ENCODE results near the gene MEF2D.

The MEF2D gene

DNA sequence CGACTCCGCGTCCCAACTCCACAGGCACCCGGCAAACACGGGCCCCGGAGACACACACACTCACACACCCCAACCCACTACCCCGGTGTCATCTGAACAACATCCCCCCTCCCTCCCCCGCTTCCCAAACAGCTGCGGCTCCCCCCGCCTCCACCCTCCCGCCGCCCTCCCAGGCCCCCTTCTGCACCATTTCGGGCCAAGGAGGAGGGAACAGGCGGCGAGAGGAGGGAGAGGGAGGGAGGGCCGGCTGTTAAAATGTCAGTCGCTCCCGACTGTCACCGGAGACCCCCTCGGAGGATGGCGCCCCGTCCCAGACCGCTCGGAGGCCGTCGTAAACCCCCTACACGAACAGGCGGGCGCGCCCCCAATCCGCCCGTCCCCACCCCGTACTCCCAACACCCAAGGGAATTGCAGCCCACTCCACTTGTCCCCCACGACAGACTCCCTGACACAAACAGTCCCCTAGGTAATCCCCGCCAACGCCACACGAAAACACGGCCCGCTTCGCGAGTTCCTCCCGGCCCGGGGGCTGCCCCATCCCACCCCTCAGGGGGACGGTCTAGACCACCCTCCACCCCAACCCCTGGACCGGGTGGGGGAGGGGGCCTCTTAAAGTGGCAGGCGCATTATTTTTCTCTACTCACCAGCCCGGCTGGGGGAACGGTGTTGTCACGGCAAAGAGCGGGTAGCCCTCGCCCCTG, 583 bp downstream of the MEF2D start:
- peak; percentile 33 for DNase-seq (ENCODE audit: low spot score)

DNA sequence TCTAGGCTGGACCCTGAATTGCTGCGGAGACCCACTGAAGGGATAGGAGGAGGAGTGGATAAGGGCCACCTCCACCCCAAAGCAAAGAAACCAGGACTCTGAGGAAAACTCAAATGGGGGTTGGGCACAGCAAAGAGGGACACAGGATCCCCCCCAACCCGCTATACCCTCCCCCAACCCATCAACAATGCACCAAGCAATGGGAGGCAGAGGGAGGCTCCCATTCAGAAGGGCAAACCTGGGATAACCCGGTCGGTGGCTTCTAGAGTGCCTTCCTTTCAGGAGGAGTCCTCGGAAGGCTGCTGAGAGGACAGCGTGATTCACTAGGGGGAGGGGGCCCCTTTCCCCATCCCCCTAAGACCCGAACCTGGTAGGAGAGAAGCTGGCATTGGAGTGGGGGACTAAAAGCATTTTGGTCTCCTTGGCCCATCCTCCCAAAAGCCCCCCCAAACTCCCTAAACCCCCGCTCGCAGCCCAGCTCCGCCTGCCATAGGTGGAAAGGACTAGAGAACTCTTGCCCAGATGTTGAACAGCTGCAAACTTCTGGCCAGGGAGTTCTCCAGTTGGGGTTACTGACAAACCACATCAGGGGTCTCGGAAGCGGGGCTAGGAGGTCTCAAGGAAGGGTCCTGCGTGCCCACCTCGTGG, 1.3 kb downstream of the MEF2D start:
- DNase-seq (ENCODE audit: low spot score): no peak

DNA sequence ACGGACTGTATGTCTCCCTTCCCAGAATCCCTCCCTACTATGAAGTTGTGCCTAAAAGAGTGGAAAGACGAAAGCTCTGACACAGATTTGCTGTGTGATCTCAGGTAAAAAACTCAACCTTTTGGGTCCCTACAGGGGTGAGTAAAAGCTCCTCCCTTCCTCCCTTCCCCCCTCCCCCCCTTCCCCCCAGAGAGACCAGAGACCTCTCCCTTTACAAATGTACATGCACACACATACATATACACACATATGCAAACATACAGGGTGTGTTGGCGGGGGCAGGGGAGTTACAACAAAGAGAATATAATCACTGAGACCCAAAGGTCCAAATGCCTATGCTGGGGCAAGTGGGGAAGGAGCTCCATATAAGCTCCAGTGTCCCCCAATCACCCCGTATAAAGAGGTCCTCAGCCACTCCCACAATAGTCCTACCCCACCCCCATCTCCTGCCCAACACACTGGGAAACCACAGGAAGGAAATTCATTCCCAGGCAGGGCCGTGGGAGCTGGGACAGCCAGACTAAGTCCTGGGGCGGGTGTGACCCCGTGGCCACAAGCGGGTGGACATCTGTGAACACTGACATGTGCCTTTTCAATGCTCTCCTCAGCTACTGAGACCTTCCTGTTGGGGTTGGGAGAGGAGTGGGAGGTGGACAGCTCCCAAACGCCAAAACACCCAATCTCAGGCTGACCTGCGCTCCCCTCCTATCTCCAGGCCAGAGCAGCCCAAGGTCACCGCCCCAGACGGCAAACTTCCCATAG, 2.0 kb downstream of the MEF2D start:
- DNase-seq (ENCODE audit: low spot score): no peak

DNA sequence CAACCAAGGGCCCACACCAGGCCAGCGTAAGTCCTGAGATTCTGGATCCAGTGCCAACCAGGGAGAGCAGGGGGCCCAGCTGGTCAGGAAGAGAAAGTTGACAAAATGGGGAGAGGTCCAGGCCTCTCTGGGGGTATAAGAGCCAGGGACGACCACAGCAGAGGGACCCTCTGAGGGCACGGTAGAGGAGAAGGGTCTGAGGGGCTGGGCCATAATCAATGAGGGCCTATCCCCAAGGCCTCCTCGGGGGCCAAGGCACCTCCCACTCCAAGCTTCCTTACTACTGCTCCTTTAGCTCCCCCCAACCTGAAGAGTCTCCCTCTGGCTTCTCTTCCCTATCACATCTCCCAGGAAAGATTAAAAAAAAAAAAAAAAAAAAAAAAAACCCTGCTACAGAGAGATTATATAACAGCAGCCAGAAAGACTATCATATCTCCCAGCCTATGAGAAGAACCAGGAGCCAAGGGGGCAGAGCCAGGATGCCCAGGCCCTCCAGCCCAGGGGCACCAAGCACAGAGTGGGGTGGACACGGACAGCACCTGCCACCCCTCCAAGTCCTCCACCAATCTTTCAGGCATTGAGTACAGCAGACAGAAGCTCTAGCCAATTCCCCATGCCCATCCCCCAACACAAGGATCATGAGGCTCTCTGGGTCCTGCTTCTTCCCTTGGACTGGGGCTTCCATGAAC, 2.7 kb downstream of the MEF2D start:
- DNase-seq (ENCODE audit: low spot score): no peak

DNA sequence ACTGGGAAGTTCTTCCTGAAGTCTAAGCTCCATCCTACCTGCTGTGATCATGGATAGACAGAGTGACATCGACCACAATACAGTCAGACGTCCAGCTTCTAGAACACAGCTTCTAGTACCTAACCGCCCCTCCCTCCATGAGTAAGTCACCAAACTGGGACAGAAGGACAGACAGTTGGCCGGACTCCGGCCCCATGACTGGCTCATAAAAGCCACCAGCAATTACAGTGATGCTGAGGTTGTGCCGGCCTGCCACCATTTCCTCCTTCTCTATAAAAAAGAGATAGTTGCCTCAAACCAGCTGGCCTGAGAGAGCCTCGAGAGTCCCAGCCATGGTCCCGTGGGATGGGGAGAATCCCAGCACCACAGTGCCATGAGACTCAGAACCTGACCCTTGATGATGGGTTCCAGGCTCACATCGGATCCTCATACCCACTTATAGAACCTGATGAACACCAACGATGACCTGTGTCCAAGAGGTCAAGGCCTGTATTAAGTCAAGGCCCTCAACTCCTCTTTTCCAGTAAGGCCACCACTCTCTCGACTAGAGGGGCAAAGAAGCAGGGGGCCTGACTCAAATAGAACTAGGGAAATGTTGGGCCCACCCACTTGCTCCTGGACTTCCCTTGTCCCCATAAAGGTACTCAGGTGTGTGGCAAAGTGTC, 3.4 kb downstream of the MEF2D start:
- no peak for DNase-seq (ENCODE audit: low spot score)

DNA sequence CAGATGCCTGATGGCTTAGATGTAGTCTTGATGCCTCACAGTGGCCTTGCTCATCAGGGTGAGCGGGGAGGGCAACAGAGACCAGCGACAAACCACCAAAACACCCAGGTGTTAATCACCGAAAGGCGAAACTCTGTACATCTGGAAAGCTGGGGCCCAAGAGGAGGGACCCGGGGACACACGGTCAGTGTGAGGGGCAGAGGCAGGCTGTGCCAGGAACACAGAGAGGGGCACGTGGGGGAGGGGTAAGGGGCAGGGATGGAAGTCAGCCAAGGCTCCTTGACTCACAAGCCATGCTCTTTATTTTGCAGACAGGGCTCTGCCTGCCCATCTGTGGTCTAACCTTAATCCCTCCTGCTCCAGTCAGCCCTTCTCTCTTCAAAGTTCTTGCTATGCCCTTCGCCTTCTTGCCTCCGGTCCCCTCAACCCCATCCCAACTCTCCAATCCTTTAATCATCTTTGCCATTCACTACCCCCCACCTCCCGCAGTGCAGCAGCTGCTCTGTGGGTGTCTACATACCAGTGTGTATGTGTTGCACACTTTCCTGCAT, 4.3 kb downstream of the MEF2D start:
- DNase-seq (ENCODE audit: low spot score): no peak

DNA sequence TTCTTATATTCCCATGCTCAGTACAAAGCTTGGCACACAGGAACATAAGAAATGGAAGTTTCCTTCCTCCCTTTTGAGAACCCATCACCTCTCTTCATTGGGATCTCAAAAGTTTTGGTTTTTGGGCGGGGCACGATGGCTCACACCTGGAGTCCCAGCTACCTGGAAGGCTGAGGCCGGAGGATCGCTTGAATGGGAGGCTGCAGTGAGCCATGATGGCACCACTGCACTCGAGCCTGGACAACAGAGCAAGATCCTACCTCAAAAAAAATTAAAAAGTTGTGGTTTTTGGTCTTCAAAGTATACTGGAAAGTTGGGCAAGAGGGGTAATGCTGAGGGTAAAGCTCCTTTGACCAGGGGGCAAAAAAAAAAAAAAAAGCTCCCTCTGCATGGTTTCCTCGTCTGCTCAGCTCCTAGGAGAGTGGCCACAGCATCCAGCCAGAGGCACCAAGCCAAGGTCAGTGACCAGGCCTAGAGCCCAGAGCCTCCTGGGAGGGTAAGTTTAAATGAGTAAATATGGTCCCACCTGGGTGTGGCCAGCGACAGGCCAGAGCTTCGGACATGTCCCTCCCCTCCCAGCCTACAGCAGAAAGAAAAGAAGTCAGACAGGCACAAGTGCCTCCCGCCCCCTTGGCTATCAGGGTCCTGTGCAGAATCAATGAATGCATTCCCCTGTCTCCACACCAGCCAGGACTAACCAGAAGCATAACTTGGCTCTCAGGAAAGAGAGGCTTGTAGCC, 5.0 kb downstream of the MEF2D start:
- DNase-seq (ENCODE audit: low spot score): no peak

DNA sequence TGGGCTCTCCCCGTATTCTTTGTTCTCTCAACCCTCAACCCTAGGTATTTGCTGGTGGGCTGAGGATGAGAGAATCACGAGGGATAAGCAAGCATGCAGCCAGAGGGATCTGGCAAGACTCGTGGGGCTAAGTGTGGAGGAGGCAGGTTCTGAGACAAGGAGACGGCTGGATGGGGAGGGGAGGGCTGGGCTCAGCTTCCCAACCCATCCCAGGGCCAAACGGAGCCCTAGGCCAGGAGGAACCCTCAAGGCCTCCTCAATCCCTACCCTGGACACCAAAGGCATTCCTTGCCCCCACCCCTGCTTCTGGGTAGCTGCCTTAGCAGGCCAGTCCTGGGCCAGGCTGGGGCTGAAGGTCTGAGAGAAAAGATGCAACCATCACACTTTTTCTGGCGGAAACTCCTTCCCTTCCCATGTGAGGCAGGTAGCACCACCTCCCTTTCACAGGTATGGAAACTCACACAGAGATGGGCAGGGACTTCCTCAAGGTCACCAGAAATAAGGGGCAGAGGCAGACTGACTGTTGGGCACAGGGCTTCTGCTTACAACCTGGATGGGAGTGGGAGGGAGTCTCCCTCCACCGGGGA, 6.2 kb downstream of the MEF2D start:
- DNase-seq (ENCODE audit: low spot score): no peak

DNA sequence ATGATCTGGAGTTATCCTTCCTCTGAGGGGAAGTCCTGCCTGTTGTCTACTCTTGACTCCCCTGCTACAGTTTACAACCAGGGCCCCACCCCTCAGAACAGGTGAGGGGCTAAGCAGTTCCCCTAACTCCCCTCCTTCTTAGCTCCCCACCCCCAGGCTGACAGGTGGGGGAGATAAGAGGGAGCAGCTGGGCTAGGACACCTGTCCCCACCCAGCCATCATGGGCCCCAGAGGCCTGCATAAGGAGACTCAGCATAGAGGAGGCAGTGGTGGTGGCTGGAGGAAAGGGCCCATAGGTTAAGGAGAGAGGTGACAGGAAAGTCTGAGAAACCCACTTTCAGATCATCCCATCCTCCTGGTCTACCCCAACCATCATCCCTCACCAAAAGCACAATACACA, 6.8 kb downstream of the MEF2D start:
- no peak for DNase-seq (ENCODE audit: low spot score)

DNA sequence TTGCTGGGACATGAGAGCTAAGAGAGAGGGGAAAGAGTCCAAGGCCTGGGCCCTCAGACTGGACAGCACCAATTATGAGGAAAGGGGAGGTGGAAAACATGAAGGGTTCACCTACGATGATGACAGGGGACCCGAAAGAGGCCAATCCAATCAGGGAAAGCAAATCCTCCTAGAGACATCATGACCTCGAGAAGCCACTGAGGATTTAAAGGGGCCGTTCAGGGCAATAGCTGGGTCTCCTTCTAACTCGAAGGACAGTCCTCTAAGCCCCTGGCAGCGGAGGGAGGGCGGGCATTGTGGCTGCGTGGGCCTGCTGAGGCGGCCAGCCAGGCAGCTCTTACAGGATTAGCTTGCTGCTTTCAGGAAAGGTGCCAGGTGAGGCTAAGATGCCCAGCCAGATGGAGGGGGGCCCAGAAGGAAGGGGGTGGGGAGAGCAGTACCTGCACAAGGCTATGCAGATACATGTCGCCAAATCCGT, 7.4 kb downstream of the MEF2D start:
- DNase-seq (ENCODE audit: low spot score): no peak

DNA sequence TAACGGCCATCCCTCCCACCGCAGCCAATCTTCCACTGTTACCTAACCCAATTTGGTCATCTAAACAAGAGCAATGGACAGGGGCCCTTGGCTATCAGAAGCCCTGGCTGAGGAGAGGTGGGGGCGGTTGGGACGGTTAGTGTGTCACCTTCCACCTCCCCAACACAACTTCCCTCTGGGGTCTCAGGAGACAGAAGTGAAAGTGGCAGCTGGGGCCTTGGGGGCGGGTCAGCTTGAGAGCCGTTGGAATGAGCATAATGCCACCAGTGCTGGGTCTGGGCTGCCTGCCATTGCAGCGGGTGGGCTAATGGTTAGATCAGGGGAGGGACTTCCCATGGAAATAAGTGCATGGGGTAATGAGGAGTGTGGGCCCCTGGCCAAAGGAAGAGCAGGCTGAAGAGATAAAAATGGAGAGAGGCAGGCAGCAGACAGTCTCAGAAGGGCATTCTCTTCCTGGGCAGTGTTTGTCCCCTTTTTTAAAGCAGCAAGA, 7.9 kb downstream of the MEF2D start:
- no peak for DNase-seq (ENCODE audit: low spot score)

DNA sequence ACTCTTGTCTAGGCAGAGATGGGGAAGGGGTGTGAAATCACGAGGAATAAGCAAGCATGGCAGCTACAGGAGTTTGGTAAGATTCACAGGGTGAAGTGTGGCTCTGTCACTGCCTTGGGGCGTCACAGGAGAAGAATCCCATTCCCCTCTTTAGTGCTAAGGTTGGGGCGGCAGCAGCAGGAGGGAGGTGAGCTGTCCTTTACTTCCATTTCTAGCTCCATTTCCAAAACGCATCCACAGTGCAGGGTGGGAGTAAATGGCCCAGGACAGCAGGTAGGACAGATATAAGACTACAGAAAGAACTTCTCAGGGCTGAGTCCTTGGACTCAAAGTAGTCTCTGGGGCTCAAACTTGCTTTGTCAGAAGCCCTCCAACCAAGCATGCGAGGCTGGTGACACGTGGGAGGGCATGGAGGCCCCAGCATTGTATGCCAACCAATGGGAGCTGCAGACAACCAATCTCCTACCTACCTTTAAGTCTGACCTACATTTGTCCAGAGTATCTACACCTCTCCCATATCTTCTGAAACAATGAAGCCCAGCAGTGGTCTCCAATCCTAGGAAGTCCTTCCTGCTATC, 8.5 kb downstream of the MEF2D start:
- no peak for DNase-seq (ENCODE audit: low spot score)

DNA sequence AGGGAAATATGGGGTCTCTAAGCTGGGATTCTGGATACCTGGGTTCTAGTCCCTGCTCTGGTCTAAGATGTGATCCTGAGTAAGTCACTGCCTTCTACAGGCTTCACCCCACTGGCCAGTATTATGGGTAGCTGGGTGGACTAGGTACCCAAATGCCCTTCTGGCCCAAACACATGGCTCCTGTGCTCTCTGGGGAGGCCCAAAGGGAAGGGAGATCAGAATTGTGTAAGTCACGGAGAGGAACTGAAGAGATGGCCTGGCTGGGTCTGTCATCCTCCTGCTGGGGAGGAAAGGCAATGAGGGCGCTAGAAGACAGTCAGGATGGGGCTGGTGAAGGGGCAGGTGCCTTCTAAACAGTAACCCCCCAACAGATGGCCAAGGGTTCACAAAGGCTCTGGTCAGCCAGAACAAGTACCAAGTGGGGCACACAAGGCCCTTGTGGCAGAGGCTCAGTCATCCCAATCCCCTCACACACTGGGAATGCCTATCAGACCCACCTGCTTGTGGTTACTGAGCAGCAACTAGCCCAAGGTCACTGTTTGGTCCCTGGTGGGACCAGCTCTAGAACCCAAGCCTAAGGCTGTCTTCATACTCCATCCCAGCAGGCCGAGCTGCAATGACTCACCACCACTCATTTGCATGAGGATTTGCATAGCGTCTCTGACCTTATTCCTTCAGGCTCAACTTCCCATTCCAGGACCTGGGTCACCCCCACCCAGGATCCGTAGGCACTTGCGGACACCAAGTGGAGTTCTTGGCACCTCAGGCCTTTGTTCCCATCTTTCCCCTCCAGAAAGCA, 9.2 kb downstream of the MEF2D start:
- DNase-seq (ENCODE audit: low spot score): no peak

DNA sequence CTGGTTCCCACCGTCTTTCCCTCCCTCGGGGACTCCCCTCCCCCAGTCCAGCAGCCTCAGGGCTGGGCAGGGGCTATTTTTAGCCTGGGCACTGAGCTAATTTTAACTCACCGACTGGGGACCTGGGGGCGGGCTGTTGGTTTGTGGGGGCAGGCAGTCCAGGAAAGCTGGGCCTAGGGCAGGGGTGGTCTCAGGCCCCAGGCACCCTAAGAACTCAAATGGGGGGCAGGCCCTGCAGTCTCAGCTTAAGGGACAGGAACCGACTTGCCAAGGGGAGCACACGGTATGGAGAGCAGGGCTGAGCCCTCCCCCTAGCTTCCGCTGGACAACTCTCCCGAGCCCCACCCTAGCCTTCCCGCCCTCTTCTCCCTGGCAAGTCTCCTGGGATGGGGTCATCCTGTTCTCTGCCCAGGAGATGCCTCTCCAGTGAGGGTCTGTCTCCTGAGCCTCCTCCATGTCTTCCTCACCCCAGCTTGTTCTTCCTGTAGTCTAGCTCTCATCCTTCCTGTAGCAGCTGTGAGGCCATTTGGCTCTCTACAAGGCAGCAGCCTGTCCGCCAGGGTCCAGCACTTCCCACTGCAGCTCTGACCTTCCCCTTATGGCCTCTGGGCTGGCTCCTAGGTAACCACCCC, 10.1 kb downstream of the MEF2D start:
- no peak for DNase-seq (ENCODE audit: low spot score)

DNA sequence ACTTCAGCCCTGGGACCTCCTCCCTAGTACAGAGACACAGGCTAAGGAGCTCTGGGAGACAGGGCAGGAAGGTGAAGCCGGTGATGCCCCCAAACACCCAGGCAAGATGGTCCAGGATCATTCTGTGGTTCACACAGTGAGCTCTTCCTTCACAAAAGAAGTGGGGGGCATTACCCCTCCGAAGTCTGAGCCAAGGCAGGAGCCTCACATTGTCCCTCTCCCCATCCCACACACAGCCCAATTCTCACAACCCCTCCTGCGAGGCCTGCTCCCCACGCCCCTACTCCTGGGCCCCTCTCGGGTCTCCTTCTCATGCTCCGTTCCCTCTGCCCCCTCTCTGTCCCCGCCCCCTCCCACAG, 10.7 kb downstream of the MEF2D start:
- DNase-seq (ENCODE audit: low spot score): no peak

DNA sequence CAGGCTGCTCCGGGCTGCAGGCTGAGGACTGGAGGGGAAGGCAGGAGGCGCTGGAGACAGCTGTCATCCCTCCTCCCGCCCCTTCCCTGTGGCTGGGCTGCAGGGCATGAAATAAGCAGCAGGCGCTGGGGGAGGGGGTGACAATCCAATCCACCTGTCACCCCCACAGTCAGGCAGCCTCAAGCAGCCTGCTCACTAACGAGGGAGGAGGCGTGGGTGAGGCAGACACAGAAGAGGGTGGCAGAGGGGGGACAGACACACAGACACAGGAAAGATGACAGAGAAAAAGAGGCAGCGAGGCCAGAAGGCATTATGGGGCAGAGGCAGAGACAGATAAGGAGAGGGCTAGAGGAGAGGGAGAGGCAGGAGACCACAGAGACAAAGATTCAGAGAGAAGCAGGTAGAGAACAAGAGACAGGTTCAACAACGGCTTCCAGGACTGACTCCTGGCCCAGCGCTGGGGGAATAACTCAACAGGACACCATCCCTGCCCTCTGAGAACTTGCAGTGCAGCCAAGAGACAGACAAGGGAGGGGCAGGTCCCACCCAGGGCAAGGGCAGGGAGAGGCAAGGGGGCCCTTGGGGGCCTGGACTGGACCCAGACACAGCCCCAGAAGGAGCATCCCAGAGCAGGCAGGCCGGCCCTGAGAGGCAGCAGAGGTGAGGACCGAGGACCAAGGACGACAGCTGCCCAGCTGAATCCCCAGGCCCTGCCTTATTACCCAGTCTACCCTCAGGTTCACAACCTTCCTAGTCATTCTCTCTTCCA, 11.2 kb downstream of the MEF2D start:
- peak; percentile 52 for DNase-seq (ENCODE audit: low spot score)

DNA sequence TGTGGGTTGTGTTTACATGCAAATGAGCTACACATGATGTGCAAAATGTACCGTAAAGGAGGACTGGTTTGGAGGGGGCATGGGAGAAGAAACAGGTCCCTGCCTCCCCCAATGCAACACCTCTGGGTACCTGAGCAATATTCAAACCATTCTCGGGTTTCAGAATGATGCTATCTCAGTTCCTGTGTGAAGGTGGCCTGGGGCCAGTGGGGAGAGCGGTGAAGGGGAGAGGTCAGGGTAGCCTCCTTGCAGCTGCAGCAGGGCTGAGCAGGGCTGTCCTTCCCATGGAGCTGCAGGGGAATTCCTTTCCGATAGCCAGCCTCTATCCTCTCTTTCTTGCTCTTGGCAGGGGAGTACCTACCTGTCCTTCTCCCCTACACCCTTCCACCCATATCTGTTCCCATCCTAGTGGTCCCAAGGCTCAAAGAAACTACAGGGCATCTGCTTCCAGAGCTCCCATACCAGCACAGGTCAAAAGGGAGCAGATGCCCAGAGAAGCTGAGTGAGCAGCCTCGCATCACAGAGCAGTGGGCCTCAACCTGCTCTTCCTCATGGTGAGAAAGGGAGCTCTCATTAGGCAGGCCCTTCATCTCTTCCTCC, 11.9 kb downstream of the MEF2D start:
- no peak for DNase-seq (ENCODE audit: low spot score)

DNA sequence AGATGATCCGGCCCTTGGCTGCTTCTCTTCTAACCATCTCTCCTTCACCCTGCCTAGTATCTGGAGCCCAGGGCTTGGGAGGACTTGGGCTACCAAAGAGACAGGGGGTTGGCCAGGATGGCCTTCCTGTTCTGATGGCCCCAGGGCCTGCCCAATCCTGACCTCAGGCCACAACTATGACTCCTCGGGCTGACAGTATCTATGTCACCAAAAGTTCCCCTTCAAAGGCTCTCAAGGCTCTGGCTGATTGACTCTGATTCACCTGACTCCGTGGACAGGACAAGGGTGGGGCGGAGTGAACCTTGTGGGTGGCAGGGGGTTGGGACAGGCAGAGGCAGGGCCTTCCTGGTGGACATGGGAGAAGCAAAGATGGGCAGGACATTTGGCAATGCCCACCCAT, 12.7 kb downstream of the MEF2D start:
- DNase-seq (ENCODE audit: low spot score): peak; percentile 44

Data from CD4-positive, alpha-beta T cell treated with Interleukin-2 at 100 ng/mL for 4 hours (primary cell).